ENCODE data around the gene LY6G6D. TPM values are rescaled to one million over a fixed set of nuclear protein-coding genes. Genes with fewer than 3 reads are reported as not detected.
A peak's percentile ranks its signal among the peaks of the same experiment; 100 is the strongest.

LY6G6D gene
- total and polyA plus RNA-seq, 2 of the 13 experiments (the other 11 are each of a cell fraction or from before 2014, with no cell fraction given), result not detected

GRCh38 chr6:31729515-31729978 lies 14.4 kb downstream of the LY6G6D start (continued):
- TF ChIP-seq ZBTB34 (CRISPR knock-in tag; IDR thresholded peaks at IDR 0.05) (no peak), BCL6 (CRISPR knock-in tag; IDR thresholded peaks at IDR 0.05) (no peak; the same call in 1 of the 2 replicates), NFE2L2 (IDR thresholded peaks at IDR 0.05; ENCODE audit: low read length) (no peak), DR1 (CRISPR knock-in tag; IDR thresholded peaks at IDR 0.05) (0 out of 2 replicates have a peak, but pooled peaks have one; percentile 14), ZNF34 (CRISPR knock-in tag; IDR thresholded peaks at IDR 0.05; ENCODE audit: borderline replicate concordance) (peak; percentile 17; the same call in 1 of the 2 replicates), ZNF354B (CRISPR knock-in tag; IDR thresholded peaks at IDR 0.05) (no peak), JARID2 (CRISPR knock-in tag; IDR thresholded peaks at IDR 0.05; ENCODE audit: insufficient replicate concordance) (no peak), MZF1 (CRISPR knock-in tag; IDR thresholded peaks at IDR 0.05; ENCODE audit: borderline replicate concordance) (no peak; the same call in 1 of the 2 replicates), NR2F2 (IDR thresholded peaks at IDR 0.05; ENCODE audit: borderline replicate concordance, low read depth) (no peak), NCOR1 (IDR thresholded peaks at IDR 0.05; ENCODE audit: borderline replicate concordance, low read length) (no peak; the same call in 1 of the 2 replicates), YEATS4 (CRISPR knock-in tag; IDR thresholded peaks at IDR 0.05; ENCODE audit: borderline replicate concordance) (peak; percentile 73), ZNF615 (CRISPR knock-in tag; IDR thresholded peaks at IDR 0.05; ENCODE audit: borderline replicate concordance) (peak; percentile 88), SIN3A (IDR thresholded peaks at IDR 0.05; ENCODE audit: borderline replicate concordance, low read depth, low read length) (no peak; the same call in 1 of the 2 replicates), PCBP1 (IDR thresholded peaks at IDR 0.05; ENCODE audit: borderline replicate concordance, low read depth, low read length) (no peak), RERE (CRISPR knock-in tag; IDR thresholded peaks at IDR 0.05; ENCODE audit: low read depth) (peak; percentile 41; the same call in 1 of the 2 replicates), ATF1 (CRISPR knock-in tag; IDR thresholded peaks at IDR 0.05) (no peak), HMGA1 (CRISPR knock-in tag; conservative IDR thresholded peaks at IDR 0.05) (no peak), PHB2 (IDR thresholded peaks at IDR 0.05; ENCODE audit: partially characterized antibody) (no peak), PTBP1 (IDR thresholded peaks at IDR 0.05; ENCODE audit: low read depth, low read length, poor library complexity, severe bottlenecking) (no peak), GATAD2A (CRISPR knock-in tag; IDR thresholded peaks at IDR 0.05) (peak; percentile 71), DNMT3B (CRISPR knock-in tag; conservative IDR thresholded peaks at IDR 0.05) (no peak), MTF1 (CRISPR knock-in tag; IDR thresholded peaks at IDR 0.05) (no peak), SOX6 (IDR thresholded peaks at IDR 0.05) (no peak), SOX6 (CRISPR knock-in tag; IDR thresholded peaks at IDR 0.05) (peak; percentile 43; the same call in 1 of the 2 replicates), GTF3A (CRISPR knock-in tag; conservative IDR thresholded peaks at IDR 0.05) (no peak), ZNF207 (IDR thresholded peaks at IDR 0.05; ENCODE audit: borderline replicate concordance) (no peak), ZNF672 (CRISPR knock-in tag; IDR thresholded peaks at IDR 0.05) (no peak), POGZ (CRISPR knock-in tag; IDR thresholded peaks at IDR 0.05) (peak; percentile 27)

All from HepG2 (cell line).